HG02973 (cell line): Measurements from ENCODE around the gene RC3H2.

Source experiments
- ATAC-seq: cut with Tn5 transposase; IDR thresholded peaks from one replicate; pipeline ENCODE4 v1.9.1; 2021; ENCODE audit warnings: moderate library complexity; ENCODE audit not compliant: unreplicated experiment

Gene RC3H2

GRCh38 chr9:122904823-122905710, at the start of gene RC3H2:
RC3H2 (minus strand) TSS chr9:122905359; CDS start chr9:122897509, 7,850 bp downstream.
- peak; percentile 77 for ATAC-seq

GRCh38 chr9:122954253-122954691, 49.1 kb upstream of the RC3H2 start:
- ATAC-seq: no peak

- ATAC-seq: no peak
Observed at GRCh38 chr9:122951056-122951455, 45.9 kb upstream of the RC3H2 start.

GRCh38 chr9:122950263-122950662, 45.1 kb upstream of the RC3H2 start:
- no peak for ATAC-seq

GRCh38 chr9:122949696-122950095, 44.5 kb upstream of the RC3H2 start:
- no peak for ATAC-seq

GRCh38 chr9:122948313-122948712, 43.2 kb upstream of the RC3H2 start:
- no peak for ATAC-seq

GRCh38 chr9:122946461-122947005, 41.4 kb upstream of the RC3H2 start:
- no peak for ATAC-seq

- ATAC-seq: no peak
Observed at GRCh38 chr9:122944960-122945888, 40.1 kb upstream of the RC3H2 start.

- no peak for ATAC-seq
Observed at GRCh38 chr9:122941582-122942234, 36.5 kb upstream of the RC3H2 start.

- peak; percentile 96 for ATAC-seq
Observed at GRCh38 chr9:122940749-122941581, 35.8 kb upstream of the RC3H2 start, which contains the start of gene RABGAP1. RABGAP1 (plus strand) TSS chr9:122941020; CDS start chr9:122957060, 16,040 bp downstream.

- no peak for ATAC-seq
Observed at GRCh38 chr9:122940454-122940748, 35.2 kb upstream of the RC3H2 start.

GRCh38 chr9:122939601-122940000, 34.4 kb upstream of the RC3H2 start:
- no peak for ATAC-seq

GRCh38 chr9:122936883-122937282, 31.7 kb upstream of the RC3H2 start:
- no peak for ATAC-seq

- ATAC-seq: no peak
Observed at GRCh38 chr9:122936464-122936863, 31.3 kb upstream of the RC3H2 start.

- ATAC-seq: peak; percentile 94
Observed at GRCh38 chr9:122931226-122932121, 26.3 kb upstream of the RC3H2 start, which contains the start of gene ZBTB26. ZBTB26 (minus strand) TSS chr9:122931512; CDS start chr9:122919934, 11,578 bp downstream.

- ATAC-seq: no peak
Observed at GRCh38 chr9:122930541-122931225, 25.5 kb upstream of the RC3H2 start.

- no peak for ATAC-seq
Observed at GRCh38 chr9:122929796-122930354, 24.7 kb upstream of the RC3H2 start.

GRCh38 chr9:122923947-122924346, 18.8 kb upstream of the RC3H2 start:
- ATAC-seq: peak; percentile 79
